Measurements from ENCODE around the gene MAGI2. TPM values are rescaled to one million over a fixed set of nuclear protein-coding genes. Genes with fewer than 3 reads are reported as not detected.

MAGI2 gene
- total RNA-seq, 2 experiments from 2014 or later: 0.03 to 0.17 TPM

- Histone ChIP-seq H2AFZ (ENCODE audit: low read length) (no peak overlapping the region), H4K20me1 (ENCODE audit: insufficient read depth, low read length) (no peaks in the 10 kb centered on the region), H3K4me1 (ENCODE audit: insufficient read depth, low read length, poor library complexity, severe bottlenecking) (no peaks in the 10 kb centered on the region), H3K79me2 (ENCODE audit: insufficient read depth, low read depth, low read length) (no peaks in the 10 kb centered on the region), H3K9me3 (ENCODE audit: low read length) (no peaks in the 10 kb centered on the region), H3K4me3 (ENCODE audit: low read depth, low read length, poor library complexity, severe bottlenecking) (no peak overlapping the region), H3K36me3 (ENCODE audit: insufficient read depth, low read length) (no peaks in the 10 kb centered on the region), H3K4me2 (ENCODE audit: low read length) (no peak overlapping the region), H3K27ac (ENCODE audit: low read depth, low read length, poor library complexity, severe bottlenecking) (no peak overlapping the region), H3K9me2 (ENCODE audit: insufficient read depth, low read length) (no peaks in the 10 kb centered on the region)
- DNase-seq (ENCODE audit: low spot score): no peak
- intact Hi-C loops (cut with micrococcal nuclease; ENCODE audit: unreplicated experiment): no loop called here
- TF ChIP-seq CTCF (conservative IDR thresholded peaks at IDR 0.05; ENCODE audit: low read length) (no peak), EZH2phosphoT487 (IDR thresholded peaks at IDR 0.05; ENCODE audit: borderline replicate concordance, low read depth, low read length) (no peak)
- no TSS peak for BruUV-seq (replicated peaks)
- ChIA-PET POLR2A (no interaction called here), CTCF (ENCODE audit: unreplicated experiment) (no interaction called here)
Observed at GRCh38 chr7:79420464-79420863, 33.0 kb downstream of the MAGI2 start.

- no peak for DNase-seq (ENCODE audit: low spot score)
- POLR2A ChIA-PET: no interaction called here
- Histone ChIP-seq H3K27ac (ENCODE audit: low read depth, low read length, poor library complexity, severe bottlenecking) (no peak overlapping the region), H3K9me3 (ENCODE audit: low read length) (no peaks in the 10 kb centered on the region), H4K20me1 (ENCODE audit: insufficient read depth, low read length) (no peaks in the 10 kb centered on the region), H3K4me3 (ENCODE audit: low read depth, low read length, poor library complexity, severe bottlenecking) (no peak overlapping the region), H2AFZ (ENCODE audit: low read length) (no peak overlapping the region), H3K9me2 (ENCODE audit: insufficient read depth, low read length) (no peaks in the 10 kb centered on the region), H3K79me2 (ENCODE audit: insufficient read depth, low read depth, low read length) (no peaks in the 10 kb centered on the region), H3K36me3 (ENCODE audit: insufficient read depth, low read length) (no peaks in the 10 kb centered on the region), H3K4me2 (ENCODE audit: low read length) (no peak overlapping the region), H3K4me1 (ENCODE audit: insufficient read depth, low read length, poor library complexity, severe bottlenecking) (no peaks in the 10 kb centered on the region)
- no peak for TF ChIP-seq EZH2phosphoT487 (IDR thresholded peaks at IDR 0.05; ENCODE audit: borderline replicate concordance, low read depth, low read length)
- no peak for TF ChIP-seq CTCF (conservative IDR thresholded peaks at IDR 0.05; ENCODE audit: low read length)
- no TSS peak for BruUV-seq (replicated peaks)
- CTCF ChIA-PET (ENCODE audit: unreplicated experiment): no interaction called here
- intact Hi-C loops (cut with micrococcal nuclease; ENCODE audit: unreplicated experiment): no loop called here
Observed at GRCh38 chr7:79414910-79415309, 38.6 kb downstream of the MAGI2 start.

DNA sequence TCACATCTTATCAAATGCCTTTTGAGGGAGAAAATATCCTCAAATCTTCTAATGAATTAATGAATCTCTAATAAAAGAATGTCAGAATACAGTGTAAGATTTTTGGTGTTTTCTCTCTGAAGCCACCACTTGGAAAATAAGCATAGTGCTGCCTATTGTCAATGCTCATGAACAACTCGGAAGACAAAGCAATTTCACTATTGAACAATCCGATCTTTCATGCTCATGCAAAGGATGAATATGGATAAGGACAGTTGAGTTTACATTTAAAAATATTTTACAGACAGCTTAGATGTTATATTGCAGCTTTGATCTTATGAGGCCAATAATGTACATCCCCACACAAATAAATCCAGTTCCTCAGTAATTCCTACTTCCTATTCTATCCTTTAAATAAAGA, 40.6 kb downstream of the MAGI2 start:
- H3K4me3 ChIP-seq (ENCODE audit: low read depth, low read length, poor library complexity, severe bottlenecking): no peak overlapping the region
- ChIA-PET CTCF (ENCODE audit: unreplicated experiment) (no interaction called here), POLR2A (interaction anchor here (1.2 kb wide), 1 partner anchor 12 kb away, joined by 4 read pairs; no protein-coding TSS in a partner anchor)
- no peak overlapping the region for H3K4me2 ChIP-seq (ENCODE audit: low read length)
- no peaks in the 10 kb centered on the region for H3K9me3 ChIP-seq (ENCODE audit: low read length)
- no peaks in the 10 kb centered on the region for H3K4me1 ChIP-seq (ENCODE audit: insufficient read depth, low read length, poor library complexity, severe bottlenecking)
- no peaks in the 10 kb centered on the region for H3K79me2 ChIP-seq (ENCODE audit: insufficient read depth, low read depth, low read length)
- no peak overlapping the region for H3K27ac ChIP-seq (ENCODE audit: low read depth, low read length, poor library complexity, severe bottlenecking)
- H4K20me1 ChIP-seq (ENCODE audit: insufficient read depth, low read length): no peaks in the 10 kb centered on the region
- BruUV-seq (replicated peaks): no TSS peak
- no peak for TF ChIP-seq CTCF (conservative IDR thresholded peaks at IDR 0.05; ENCODE audit: low read length)
- TF ChIP-seq EZH2phosphoT487 (IDR thresholded peaks at IDR 0.05; ENCODE audit: borderline replicate concordance, low read depth, low read length): no peak
- H2AFZ ChIP-seq (ENCODE audit: low read length): no peak overlapping the region
- DNase-seq (ENCODE audit: low spot score): no peak
- no peaks in the 10 kb centered on the region for H3K36me3 ChIP-seq (ENCODE audit: insufficient read depth, low read length)
- H3K9me2 ChIP-seq (ENCODE audit: insufficient read depth, low read length): no peaks in the 10 kb centered on the region
- intact Hi-C loops (cut with micrococcal nuclease; ENCODE audit: unreplicated experiment): no loop called here
